GM21390 (cell line): ENCODE measurements around the gene DRICH1.
"Not testable (repeated sequence)": the region's sequence is repeated elsewhere in the genome, so short reads cannot be mapped to it uniquely, and the experiment has no call there.

Experiments
- ATAC-seq: cut with Tn5 transposase; IDR thresholded peaks from one replicate; pipeline ENCODE4 v1.9.1; 2021; ENCODE audit not compliant: unreplicated experiment

Gene DRICH1

GRCh38 chr22:23651676-23652075 lies 19.6 kb upstream of the DRICH1 start:
- no peak for ATAC-seq

- ATAC-seq, result no peak
Observed at GRCh38 chr22:23649071-23649501, 17.0 kb upstream of the DRICH1 start.

DNA sequence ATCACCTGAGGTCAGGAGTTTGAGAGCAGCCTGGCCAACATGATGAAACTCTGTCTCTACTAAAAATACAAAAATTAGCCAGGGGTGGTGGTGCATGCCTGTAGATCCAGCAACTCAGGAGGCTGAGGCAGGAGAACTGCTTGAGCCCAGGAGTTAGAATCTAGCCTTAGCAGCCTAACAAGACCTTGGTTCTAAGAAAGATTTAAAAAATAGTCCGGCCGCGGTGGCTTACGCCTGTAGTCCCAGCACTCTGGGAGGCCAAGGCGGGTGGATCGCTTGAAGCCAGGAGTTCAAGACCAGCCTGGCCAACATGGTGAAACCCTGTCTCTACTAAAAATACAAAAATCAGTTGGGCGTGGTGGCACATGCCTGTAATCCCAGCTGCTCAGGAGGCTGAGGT lies 14.4 kb upstream of the DRICH1 start:
- ATAC-seq, result not testable (repeated sequence)

GRCh38 chr22:23640206-23640605 lies 8.1 kb upstream of the DRICH1 start:
- ATAC-seq, result not testable (repeated sequence)

DNA sequence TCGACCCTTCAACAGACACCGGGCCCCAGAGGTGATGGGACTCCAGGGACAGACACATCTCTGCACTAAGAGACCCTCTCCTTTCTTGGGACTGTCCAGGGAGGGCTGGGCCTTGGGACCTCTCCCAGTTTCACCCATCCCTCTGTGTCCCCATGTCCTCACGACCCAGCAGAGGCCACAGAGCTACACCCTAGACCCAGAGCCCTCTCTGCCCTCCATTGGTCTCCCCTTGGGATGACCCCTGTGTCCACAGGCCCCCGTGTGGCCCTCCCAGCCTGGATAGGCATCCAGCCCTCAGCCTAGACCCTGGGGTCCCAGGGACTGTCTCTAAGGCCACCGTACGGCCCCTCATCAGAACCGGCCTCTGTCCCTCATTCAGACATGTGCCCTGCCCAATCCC lies 7.5 kb upstream of the DRICH1 start:
- no peak for ATAC-seq

DNA sequence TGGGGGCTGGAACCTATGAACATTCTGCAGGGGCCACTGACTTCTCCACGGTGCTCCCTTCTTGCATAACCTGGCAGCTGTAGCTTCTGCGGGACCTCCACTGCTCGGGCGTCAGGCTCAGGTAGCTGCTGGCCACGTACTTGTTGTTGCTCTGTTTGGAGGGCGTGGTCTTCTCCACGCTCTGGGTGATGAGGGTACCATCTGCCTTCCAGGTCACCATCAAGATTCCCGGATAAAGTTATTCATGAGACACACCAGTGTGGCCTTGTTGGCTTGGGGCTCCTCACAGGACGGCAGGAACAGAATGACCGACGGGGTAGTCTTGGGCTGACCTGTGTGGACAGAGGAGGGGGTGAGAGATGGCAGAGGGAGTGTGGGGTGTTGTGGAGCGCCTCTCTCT lies 6.5 kb upstream of the DRICH1 start:
- ATAC-seq, result no peak

GRCh38 chr22:23635291-23635690 lies 3.2 kb upstream of the DRICH1 start:
- not testable (repeated sequence) for ATAC-seq

GRCh38 chr22:23628056-23628743 lies 3.9 kb downstream of the DRICH1 start:
- ATAC-seq, result not testable (repeated sequence)

- not testable (repeated sequence) for ATAC-seq
Observed at GRCh38 chr22:23627401-23628055, 4.6 kb downstream of the DRICH1 start.

DNA sequence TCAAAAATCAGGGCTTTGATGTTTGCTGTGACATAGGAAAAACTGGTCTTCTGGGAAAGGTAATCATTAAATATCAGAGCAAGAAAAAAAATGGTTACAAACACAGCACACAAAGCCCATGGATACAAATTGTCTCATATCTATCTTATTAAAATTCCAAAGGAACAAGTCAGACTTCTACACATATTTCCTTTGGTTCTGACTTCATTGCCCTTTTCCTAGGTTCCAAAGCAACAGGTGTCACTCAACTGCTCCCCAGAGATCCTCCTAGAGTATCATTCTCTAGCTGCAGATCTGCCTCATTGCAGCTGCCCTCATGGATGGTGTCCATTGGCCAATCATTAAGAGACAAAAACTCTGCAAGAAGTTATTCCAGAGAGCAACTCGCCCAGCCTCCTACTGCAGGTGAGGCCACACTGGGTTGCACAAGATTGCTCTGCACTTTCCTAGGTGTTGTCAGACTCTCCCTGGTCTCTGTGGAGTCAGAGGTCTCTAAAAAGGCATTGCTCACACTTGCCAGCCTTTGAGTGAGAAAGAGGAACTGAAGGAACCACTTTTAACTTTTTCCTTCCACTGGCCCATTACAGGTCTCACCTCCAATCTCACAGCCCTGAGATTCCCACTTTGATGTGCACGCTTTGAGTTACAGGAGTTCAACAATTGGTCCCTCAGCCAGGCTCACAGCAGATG lies 5.7 kb downstream of the DRICH1 start:
- ATAC-seq, result no peak

GRCh38 chr22:23622634-23623033 lies 9.5 kb downstream of the DRICH1 start:
- ATAC-seq, result no peak

DNA sequence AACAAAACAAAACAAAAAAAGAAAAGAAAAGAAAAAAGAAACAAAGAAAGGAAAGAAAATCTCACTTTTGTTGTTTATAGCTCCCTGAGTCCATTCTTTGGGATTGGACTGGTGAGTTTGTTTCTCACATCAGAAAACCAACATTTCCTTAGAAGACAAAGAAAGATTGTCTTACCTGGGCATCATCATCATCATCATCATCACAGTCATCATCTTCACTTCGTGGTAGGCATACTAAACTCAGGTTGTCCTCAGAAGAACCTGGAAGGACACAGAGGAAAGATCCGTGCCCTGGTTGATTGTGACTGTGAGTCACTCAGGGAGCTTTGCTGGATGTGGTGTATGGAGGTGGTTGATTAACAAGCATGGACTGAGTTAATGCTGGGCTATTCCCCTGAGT lies 10.2 kb downstream of the DRICH1 start:
- not testable (repeated sequence) for ATAC-seq

GRCh38 chr22:23621082-23621780 lies 10.9 kb downstream of the DRICH1 start:
- no peak for ATAC-seq

DNA sequence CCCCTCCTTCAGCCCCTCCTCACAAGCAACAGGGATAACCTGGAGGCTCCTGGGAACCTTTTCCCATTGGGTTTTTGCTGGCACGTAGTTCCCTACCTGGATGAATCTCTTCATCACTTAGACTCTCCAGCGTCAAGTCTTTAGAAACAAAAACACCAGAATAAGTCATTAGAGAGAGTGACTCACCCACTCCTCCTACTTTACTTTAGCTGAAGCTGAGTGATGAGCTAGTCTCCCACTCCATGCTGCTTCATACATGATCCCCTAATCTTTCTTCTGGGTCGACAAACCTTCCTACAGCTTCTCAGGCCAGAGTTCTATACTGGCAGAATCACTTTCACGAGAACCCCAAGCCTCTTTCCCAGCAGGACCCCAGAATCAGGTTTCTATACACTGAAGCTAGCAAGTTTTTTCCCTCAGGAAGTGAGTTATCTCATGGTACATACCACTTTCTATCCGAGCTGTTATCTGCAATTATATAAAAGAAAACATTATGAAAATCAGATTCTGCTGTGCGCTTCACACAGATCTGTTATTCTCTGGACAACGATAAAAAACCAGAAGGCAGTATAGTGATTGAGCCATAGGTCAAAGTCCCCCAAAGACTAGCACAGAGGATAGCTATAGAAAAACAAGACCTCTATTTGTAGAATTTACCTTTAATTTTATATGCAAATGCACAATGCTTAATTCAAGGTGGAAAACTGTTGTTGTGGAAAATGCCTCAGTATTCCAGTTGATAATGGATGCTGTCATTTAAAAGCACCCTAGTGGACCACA lies 18.7 kb downstream of the DRICH1 start:
- no peak for ATAC-seq

- ATAC-seq, result no peak
Observed at GRCh38 chr22:23609983-23610781, 21.9 kb downstream of the DRICH1 start.

DNA sequence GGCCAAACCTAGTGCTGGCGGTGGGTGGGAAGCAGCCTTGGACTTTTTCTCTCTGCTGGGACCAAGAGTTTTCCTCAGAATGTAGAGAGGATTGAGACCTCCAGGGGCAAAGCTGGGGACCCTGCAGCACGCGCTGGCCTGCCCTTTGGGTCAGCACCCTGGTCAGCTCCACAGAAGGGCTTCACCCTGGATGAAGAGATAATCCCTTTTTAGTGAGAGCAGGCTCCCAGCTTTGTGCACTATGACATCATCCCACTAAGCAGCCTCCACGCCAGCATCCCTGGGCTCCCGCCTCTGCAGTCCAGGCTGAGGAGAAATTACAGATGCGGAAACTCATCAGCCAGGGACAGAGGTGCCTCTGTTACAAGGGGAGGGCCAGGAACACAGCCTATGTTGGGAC lies 23.5 kb downstream of the DRICH1 start:
- ATAC-seq, result no peak

GRCh38 chr22:23606204-23607131 lies 25.7 kb downstream of the DRICH1 start:
- no peak for ATAC-seq

GRCh38 chr22:23604939-23605712 lies 27.0 kb downstream of the DRICH1 start:
- no peak for ATAC-seq
